GM08714 (cell line): ENCODE results near the gene MAGI1.

Experiments used
- H3K4me3 ChIP-seq: fragments of 200-500 bp; sonication (Bioruptor generic); 2 replicates; pipeline ENCODE4 v1.5.1; 2014; ENCODE audit warnings: mild to moderate bottlenecking, low read length, inconsistent platforms
- ZNF274 ChIP-seq: IDR thresholded peaks from 2 replicates; pipeline ENCODE4 v1.6.1; 2012; ENCODE audit warnings: mild to moderate bottlenecking, low read depth, low read length

The MAGI1 gene

GRCh38 chr3:65587650-65588439 is 450.9 kb downstream of the MAGI1 start:
- no peak for TF ChIP-seq ZNF274
- H3K4me3 ChIP-seq: no peak overlapping the region

GRCh38 chr3:65584913-65585312 is 453.8 kb downstream of the MAGI1 start:
- TF ChIP-seq ZNF274: no peak
- H3K4me3 ChIP-seq: no peak overlapping the region

GRCh38 chr3:65584002-65584401 is 454.7 kb downstream of the MAGI1 start:
- no peak for TF ChIP-seq ZNF274
- H3K4me3 ChIP-seq: no peak overlapping the region

- H3K4me3 ChIP-seq: no peak overlapping the region
- TF ChIP-seq ZNF274: no peak
Observed at GRCh38 chr3:65583188-65583587, 455.5 kb downstream of the MAGI1 start.

- H3K4me3 ChIP-seq: no peak overlapping the region
- TF ChIP-seq ZNF274: no peak
Observed at GRCh38 chr3:65582012-65582717, 456.6 kb downstream of the MAGI1 start.

GRCh38 chr3:65581313-65581712 is 457.4 kb downstream of the MAGI1 start:
- TF ChIP-seq ZNF274: no peak
- H3K4me3 ChIP-seq: no peak overlapping the region

- no peak overlapping the region for H3K4me3 ChIP-seq
- no peak for TF ChIP-seq ZNF274
Observed at GRCh38 chr3:65578861-65579260, 459.9 kb downstream of the MAGI1 start.

GRCh38 chr3:65577843-65578430 is 460.8 kb downstream of the MAGI1 start:
- no peak for TF ChIP-seq ZNF274
- no peak overlapping the region for H3K4me3 ChIP-seq

- H3K4me3 ChIP-seq: no peak overlapping the region
- no peak for TF ChIP-seq ZNF274
Observed at GRCh38 chr3:65576966-65577365, 461.8 kb downstream of the MAGI1 start.

- no peak overlapping the region for H3K4me3 ChIP-seq
- no peak for TF ChIP-seq ZNF274
Observed at GRCh38 chr3:65576228-65576627, 462.5 kb downstream of the MAGI1 start.

GRCh38 chr3:65575376-65575840 is 463.3 kb downstream of the MAGI1 start:
- no peak overlapping the region for H3K4me3 ChIP-seq

GRCh38 chr3:65573548-65574116 is 465.1 kb downstream of the MAGI1 start:
- no peak overlapping the region for H3K4me3 ChIP-seq
- no peak for TF ChIP-seq ZNF274

More at GRCh38 chr3:65575376-65575840, 463.3 kb downstream of the MAGI1 start:
- TF ChIP-seq ZNF274: no peak

GRCh38 chr3:65572175-65572777 is 466.4 kb downstream of the MAGI1 start:
- no peak for TF ChIP-seq ZNF274
- H3K4me3 ChIP-seq: no peak overlapping the region

GRCh38 chr3:65569845-65570405 is 468.8 kb downstream of the MAGI1 start:
- no peak overlapping the region for H3K4me3 ChIP-seq
- no peak for TF ChIP-seq ZNF274
